Adipocyte (in vitro differentiated cells): Measurements from ENCODE around the gene CIAO2B.
"Not testable (repeated sequence)": the region's sequence is repeated elsewhere in the genome, so short reads cannot be mapped to it uniquely, and the experiment has no call there.

Source experiments
- DNase-seq: peaks from one replicate; pipeline ENCODE4 v3.0.0-alpha.2; 2015; ENCODE audit warnings: low read depth
- H3K27me3 ChIP-seq: replicated peaks from 2 replicates; pipeline ENCODE4 v1.7.0; 2013; ENCODE audit warnings: mild to moderate bottlenecking, low read length, moderate library complexity; ENCODE audit not compliant: control insufficient read depth, insufficient read depth
- H3K36me3 ChIP-seq: 2 replicates; pipeline ENCODE4 v1.7.0; 2013; ENCODE audit warnings: low read length, mild to moderate bottlenecking, moderate library complexity; ENCODE audit not compliant: control insufficient read depth, insufficient read depth, severe bottlenecking
- H3K4me1 ChIP-seq: 2 replicates; pipeline ENCODE4 v1.7.0; 2013; ENCODE audit warnings: mild to moderate bottlenecking, low read length, moderate library complexity; ENCODE audit not compliant: control insufficient read depth, insufficient read depth
- H3K4me3 ChIP-seq: 2 replicates; pipeline ENCODE4 v1.7.0; 2013; ENCODE audit warnings: mild to moderate bottlenecking, low read length, moderate library complexity
- H3K9ac ChIP-seq: 2 replicates; pipeline ENCODE4 v1.7.0; 2013; ENCODE audit warnings: mild to moderate bottlenecking, low read length, moderate library complexity
- H3K9me3 ChIP-seq: 2 replicates; pipeline ENCODE4 v1.7.0; 2013; ENCODE audit warnings: mild to moderate bottlenecking, low read length, moderate library complexity; ENCODE audit not compliant: control insufficient read depth

CIAO2B gene

GRCh38 chr16:66899310-66899944 is 34.8 kb downstream of the CIAO2B start:
- no peak overlapping the region for H3K9ac ChIP-seq
- no peak overlapping the region for H3K4me3 ChIP-seq
- no peaks in the 10 kb centered on the region for H3K27me3 ChIP-seq
- peak; percentile 79 for DNase-seq
- H3K36me3 ChIP-seq, result no peaks in the 10 kb centered on the region
- no peaks in the 10 kb centered on the region for H3K9me3 ChIP-seq
- H3K4me1 ChIP-seq, result peaks cover 19% of the 10 kb centered on the region

GRCh38 chr16:66898933-66899309 is 35.3 kb downstream of the CIAO2B start:
- Histone ChIP-seq H3K9ac (no peak overlapping the region), H3K4me1 (peaks cover 19% of the 10 kb centered on the region), H3K27me3 (no peaks in the 10 kb centered on the region), H3K36me3 (peaks cover 4% of the 10 kb centered on the region), H3K9me3 (no peaks in the 10 kb centered on the region), H3K4me3 (no peak overlapping the region)
- DNase-seq, result no peak

GRCh38 chr16:66898207-66898606 is 36.0 kb downstream of the CIAO2B start:
- Histone ChIP-seq H3K4me1 (peaks cover 19% of the 10 kb centered on the region), H3K36me3 (peaks cover 4% of the 10 kb centered on the region), H3K9ac (no peak overlapping the region), H3K4me3 (no peak overlapping the region), H3K27me3 (no peaks in the 10 kb centered on the region), H3K9me3 (no peaks in the 10 kb centered on the region)
- no peak for DNase-seq

GRCh38 chr16:66896682-66897081 is 37.5 kb downstream of the CIAO2B start:
- H3K4me1 ChIP-seq, result peaks cover 19% of the 10 kb centered on the region
- not testable (repeated sequence) for H3K9ac ChIP-seq, H3K4me3 ChIP-seq, H3K27me3 ChIP-seq, DNase-seq, H3K9me3 ChIP-seq, H3K36me3 ChIP-seq

- no peak overlapping the region for H3K4me3 ChIP-seq
- H3K27me3 ChIP-seq, result no peaks in the 10 kb centered on the region
- H3K9me3 ChIP-seq, result no peaks in the 10 kb centered on the region
- peak overlapping the region; percentile 0 for H3K9ac ChIP-seq
- peaks cover 10% of the 10 kb centered on the region for H3K36me3 ChIP-seq
- no peak for DNase-seq
- H3K4me1 ChIP-seq, result peaks cover 18% of the 10 kb centered on the region
Observed at GRCh38 chr16:66895999-66896398, 38.2 kb downstream of the CIAO2B start.

GRCh38 chr16:66895689-66895979 is 38.6 kb downstream of the CIAO2B start:
- Histone ChIP-seq H3K9me3 (no peaks in the 10 kb centered on the region), H3K4me3 (no peak overlapping the region), H3K36me3 (peaks cover 13% of the 10 kb centered on the region), H3K9ac (peak overlapping the region; percentile 16), H3K27me3 (no peaks in the 10 kb centered on the region), H3K4me1 (peaks cover 14% of the 10 kb centered on the region)
- DNase-seq, result no peak

- H3K4me1 ChIP-seq, result peaks cover 10% of the 10 kb centered on the region
- DNase-seq, result peak; percentile 91
- peaks cover 14% of the 10 kb centered on the region for H3K36me3 ChIP-seq
- H3K9me3 ChIP-seq, result no peaks in the 10 kb centered on the region
- peak overlapping the region; percentile 16 for H3K9ac ChIP-seq
- H3K27me3 ChIP-seq, result no peaks in the 10 kb centered on the region
- no peak overlapping the region for H3K4me3 ChIP-seq
Observed at GRCh38 chr16:66894948-66895688, 39.1 kb downstream of the CIAO2B start.

- H3K4me1 ChIP-seq, result no peaks in the 10 kb centered on the region
- no peak overlapping the region for H3K9ac ChIP-seq
- no peaks in the 10 kb centered on the region for H3K27me3 ChIP-seq
- H3K9me3 ChIP-seq, result no peaks in the 10 kb centered on the region
- DNase-seq, result no peak
- no peak overlapping the region for H3K4me3 ChIP-seq
- H3K36me3 ChIP-seq, result peaks cover 21% of the 10 kb centered on the region
Observed at GRCh38 chr16:66894055-66894454, 40.1 kb downstream of the CIAO2B start.

GRCh38 chr16:66891797-66892196 is 42.4 kb downstream of the CIAO2B start:
- Histone ChIP-seq H3K4me3 (no peak overlapping the region), H3K9ac (no peak overlapping the region), H3K36me3 (peaks cover 27% of the 10 kb centered on the region), H3K27me3 (no peaks in the 10 kb centered on the region), H3K9me3 (no peaks in the 10 kb centered on the region), H3K4me1 (peaks cover 1% of the 10 kb centered on the region)
- DNase-seq, result no peak

GRCh38 chr16:66891360-66891759 is 42.8 kb downstream of the CIAO2B start:
- peaks cover 5% of the 10 kb centered on the region for H3K4me1 ChIP-seq
- DNase-seq, result no peak

GRCh38 chr16:66890799-66891198 is 43.4 kb downstream of the CIAO2B start:
- Histone ChIP-seq H3K9me3 (no peaks in the 10 kb centered on the region), H3K4me3 (no peak overlapping the region), H3K36me3 (peaks cover 37% of the 10 kb centered on the region), H3K4me1 (peaks cover 11% of the 10 kb centered on the region), H3K9ac (no peak overlapping the region), H3K27me3 (no peaks in the 10 kb centered on the region)
- no peak for DNase-seq

More at GRCh38 chr16:66891360-66891759, 42.8 kb downstream of the CIAO2B start:
- Histone ChIP-seq H3K36me3 (peaks cover 32% of the 10 kb centered on the region), H3K9me3 (no peaks in the 10 kb centered on the region), H3K9ac (no peak overlapping the region), H3K27me3 (no peaks in the 10 kb centered on the region), H3K4me3 (no peak overlapping the region)
